C4-2B (cell line): Measurements from ENCODE around the gene HAPLN2.

ENCODE experiments used
- ZFX ChIP-seq: fragments of 450-650 bp; IDR thresholded peaks from 2 replicates; pipeline ENCODE4 v1.6.1; 2017
- TF ChIP-seq, protein P1 (sequence below): fragments of 450-650 bp; conservative IDR thresholded peaks from 2 replicates; pipeline ENCODE4 v1.5.1; 2017; ENCODE audit warnings: mild to moderate bottlenecking

DNA sequence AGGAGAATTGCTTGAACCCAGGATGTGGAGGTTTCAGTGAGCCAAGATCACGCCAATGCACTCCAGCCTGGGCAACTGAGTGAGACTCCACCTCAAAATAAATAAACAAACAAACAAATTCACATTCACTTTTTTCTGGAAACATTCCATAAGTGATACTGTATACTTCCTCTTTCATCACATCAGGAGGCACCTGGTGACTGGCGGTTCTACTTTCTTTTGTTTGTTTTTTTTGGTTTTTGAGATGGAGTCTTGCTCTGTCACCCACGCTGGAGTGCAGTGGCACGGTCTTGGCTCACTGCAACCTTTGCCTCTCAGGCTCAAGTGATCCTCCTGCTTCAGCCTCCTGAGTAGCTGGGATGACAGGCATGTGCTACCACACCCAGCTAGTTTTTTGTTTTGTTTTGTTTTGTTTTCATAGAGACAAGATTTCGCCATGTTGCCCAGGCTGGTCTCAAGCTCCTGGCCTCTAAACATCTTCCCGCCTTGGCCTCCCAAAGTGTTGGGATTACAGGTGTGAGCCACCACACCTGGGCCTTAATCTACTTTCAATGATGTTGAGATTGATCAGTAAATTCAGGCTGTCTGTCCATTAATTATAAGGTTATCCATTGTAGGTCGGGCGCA lies 10.7 kb downstream of the HAPLN2 start:
- TF ChIP-seq, protein P1, sequence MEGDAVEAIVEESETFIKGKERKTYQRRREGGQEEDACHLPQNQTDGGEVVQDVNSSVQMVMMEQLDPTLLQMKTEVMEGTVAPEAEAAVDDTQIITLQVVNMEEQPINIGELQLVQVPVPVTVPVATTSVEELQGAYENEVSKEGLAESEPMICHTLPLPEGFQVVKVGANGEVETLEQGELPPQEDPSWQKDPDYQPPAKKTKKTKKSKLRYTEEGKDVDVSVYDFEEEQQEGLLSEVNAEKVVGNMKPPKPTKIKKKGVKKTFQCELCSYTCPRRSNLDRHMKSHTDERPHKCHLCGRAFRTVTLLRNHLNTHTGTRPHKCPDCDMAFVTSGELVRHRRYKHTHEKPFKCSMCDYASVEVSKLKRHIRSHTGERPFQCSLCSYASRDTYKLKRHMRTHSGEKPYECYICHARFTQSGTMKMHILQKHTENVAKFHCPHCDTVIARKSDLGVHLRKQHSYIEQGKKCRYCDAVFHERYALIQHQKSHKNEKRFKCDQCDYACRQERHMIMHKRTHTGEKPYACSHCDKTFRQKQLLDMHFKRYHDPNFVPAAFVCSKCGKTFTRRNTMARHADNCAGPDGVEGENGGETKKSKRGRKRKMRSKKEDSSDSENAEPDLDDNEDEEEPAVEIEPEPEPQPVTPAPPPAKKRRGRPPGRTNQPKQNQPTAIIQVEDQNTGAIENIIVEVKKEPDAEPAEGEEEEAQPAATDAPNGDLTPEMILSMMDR: no peak
- no peak for TF ChIP-seq ZFX
